Lower lobe of right lung (tissue), 2 donors: ENCODE measurements around the gene ZYG11A. TPM values are rescaled to one million over a fixed set of nuclear protein-coding genes. Genes with fewer than 3 reads are reported as not detected.
A peak's percentile ranks its signal among the peaks of the same experiment; 100 is the strongest.
"Not testable (repeated sequence)": the region's sequence is repeated elsewhere in the genome, so short reads cannot be mapped to it uniquely, and the experiment has no call there.

Source experiments
- ATAC-seq, 2 donors: fragments of 200-7000 bp; cut with Tn5 transposase; one replicate each; pipeline ENCODE4 v1.9.1; 2020 to 2022; ENCODE audit warnings: mild to moderate bottlenecking in 2 of 2, moderate library complexity in 2 of 2
- DNase-seq: peaks from one replicate; pipeline ENCODE4 v3.0.0-alpha.2; 2020
- H3K27ac ChIP-seq: fragments of 200-600 bp; one replicate; pipeline ENCODE4 v1.8.0; 2022
- H3K27me3 ChIP-seq: fragments of 200-600 bp; one replicate; pipeline ENCODE4 v1.8.0; 2022; ENCODE audit warnings: low read depth
- H3K36me3 ChIP-seq: fragments of 200-600 bp; one replicate; pipeline ENCODE4 v1.8.0; 2022; ENCODE audit warnings: mild to moderate bottlenecking
- H3K4me1 ChIP-seq: fragments of 200-600 bp; one replicate; pipeline ENCODE4 v1.8.0; 2022
- H3K4me3 ChIP-seq: fragments of 200-600 bp; one replicate; pipeline ENCODE4 v1.8.0; 2022; ENCODE audit warnings: mild to moderate bottlenecking
- H3K9me3 ChIP-seq: fragments of 200-600 bp; one replicate; pipeline ENCODE4 v1.8.0; 2022
- CTCF ChIP-seq: fragments of 200-600 bp; IDR thresholded peaks from one replicate; pipeline ENCODE4 v1.8.0; 2022; ENCODE audit warnings: antibody characterized with exemption, mild to moderate bottlenecking
- intact Hi-C: fragments of 100-400 bp; cut with DNase I; formaldehyde crosslinking; loops from one replicate; pipeline ENCODE4 v1.11.0; 2022
- long read RNA-seq: library from polyadenylated mRNA; unstranded; transcript quantifications from one replicate; pipeline ENCODE4 v2.0.0, GENCODE V29; 2021
- total RNA-seq: library from RNA; stranded (reverse); fragmentation: NEBNext Ultra II Directional; extraction: Animal tissue kit (Norgen Biotek cat#: 25700); gene quantifications from one replicate; pipeline ENCODE4 v1.2.1, GENCODE V29; 2021
- donor health status: DM: no; HTN: yes; CAD: no; lungs with severe emphysema.

ZYG11A gene
- total RNA-seq, result not detected
- long read RNA-seq, result 0 reads

- DNase-seq, result peak; percentile 61
- H3K27me3 ChIP-seq, result peaks cover 51% of the 10 kb centered on the region
Observed at GRCh38 chr1:52842643-52843310, at the start of gene ZYG11A. TSS of gene ZYG11A (plus strand) at chr1:52842760. CDS start at chr1:52842884, 124 bp downstream.

GRCh38 chr1:52793717-52794116 lies 48.8 kb upstream of the ZYG11A start:
- peaks cover 68% of the 10 kb centered on the region for H3K36me3 ChIP-seq
- DNase-seq, H3K9me3 ChIP-seq, H3K4me3 ChIP-seq, intact Hi-C loops, H3K27me3 ChIP-seq, H3K27ac ChIP-seq, H3K4me1 ChIP-seq, ATAC-seq: not testable (repeated sequence)

More at GRCh38 chr1:52842643-52843310, at the start of gene ZYG11A:
- TF ChIP-seq CTCF, result peak; percentile 27
- intact Hi-C loops, result no loop called here
- no peaks in the 10 kb centered on the region for H3K36me3 ChIP-seq
- ATAC-seq, result peak; percentile 94 to 96
- peak within 1 kb of the TSS; percentile 49 for H3K4me3 ChIP-seq
- H3K27ac ChIP-seq, result no peak within 1 kb of the TSS
- H3K9me3 ChIP-seq, result no peaks in the 10 kb centered on the region
- peaks cover 9% of the 10 kb centered on the region for H3K4me1 ChIP-seq

- Histone ChIP-seq H3K9me3 (no peaks in the 10 kb centered on the region), H3K36me3 (peaks cover 64% of the 10 kb centered on the region), H3K27me3 (no peaks in the 10 kb centered on the region), H3K27ac (no peak overlapping the region), H3K4me1 (no peaks in the 10 kb centered on the region), H3K4me3 (no peak overlapping the region)
- intact Hi-C loops, result no loop called here
- TF ChIP-seq CTCF, result no peak
- no peak for ATAC-seq
- no peak for DNase-seq
Observed at GRCh38 chr1:52795464-52795863, 47.1 kb upstream of the ZYG11A start.

- Histone ChIP-seq H3K4me3 (no peak overlapping the region), H3K27me3 (no peaks in the 10 kb centered on the region), H3K4me1 (no peaks in the 10 kb centered on the region), H3K9me3 (no peaks in the 10 kb centered on the region), H3K36me3 (peaks cover 59% of the 10 kb centered on the region), H3K27ac (no peak overlapping the region)
- ATAC-seq (no peak), DNase-seq (no peak)
- intact Hi-C loops, result no loop called here
- no peak for TF ChIP-seq CTCF
Observed at GRCh38 chr1:52798331-52798730, 44.2 kb upstream of the ZYG11A start.

- DNase-seq (no peak), ATAC-seq (no peak)
- Histone ChIP-seq H3K27ac (no peak overlapping the region), H3K36me3 (peaks cover 69% of the 10 kb centered on the region), H3K4me1 (no peaks in the 10 kb centered on the region), H3K9me3 (no peaks in the 10 kb centered on the region), H3K4me3 (no peak overlapping the region), H3K27me3 (no peaks in the 10 kb centered on the region)
- intact Hi-C loops, result no loop called here
- no peak for TF ChIP-seq CTCF
Observed at GRCh38 chr1:52801011-52801410, 41.5 kb upstream of the ZYG11A start.

GRCh38 chr1:52804083-52804482 lies 38.5 kb upstream of the ZYG11A start:
- ATAC-seq, result peak in 1 of 2 donors; percentile 23
- H3K4me1 ChIP-seq, DNase-seq, H3K27ac ChIP-seq, H3K9me3 ChIP-seq, H3K4me3 ChIP-seq, intact Hi-C loops, H3K27me3 ChIP-seq: not testable (repeated sequence)
- peaks cover 62% of the 10 kb centered on the region for H3K36me3 ChIP-seq
